ENCODE results near the gene DNM2.
"Not testable (repeated sequence)": the region's sequence is repeated elsewhere in the genome, so short reads cannot be mapped to it uniquely, and the experiment has no call there.

The DNM2 gene

GRCh38 chr19:10866495-10866894 lies 148.6 kb downstream of the DNM2 start:
- TF ChIP-seq CTCF (IDR thresholded peaks at IDR 0.05; ENCODE audit: low read depth, low read length) = no peak
- no peak for TF ChIP-seq MYC (IDR thresholded peaks at IDR 0.05; ENCODE audit: low read depth, low read length)
- no peak for TF ChIP-seq MAX (IDR thresholded peaks at IDR 0.05; ENCODE audit: low read depth, low read length)
- no peak for TF ChIP-seq POLR2A (IDR thresholded peaks at IDR 0.05; ENCODE audit: extremely low read depth, insufficient read length)
- no peak overlapping the region for H3K4me3 ChIP-seq (ENCODE audit: low read depth, low read length)
- DNase-seq (ENCODE audit: low read depth) = no peak

DNA sequence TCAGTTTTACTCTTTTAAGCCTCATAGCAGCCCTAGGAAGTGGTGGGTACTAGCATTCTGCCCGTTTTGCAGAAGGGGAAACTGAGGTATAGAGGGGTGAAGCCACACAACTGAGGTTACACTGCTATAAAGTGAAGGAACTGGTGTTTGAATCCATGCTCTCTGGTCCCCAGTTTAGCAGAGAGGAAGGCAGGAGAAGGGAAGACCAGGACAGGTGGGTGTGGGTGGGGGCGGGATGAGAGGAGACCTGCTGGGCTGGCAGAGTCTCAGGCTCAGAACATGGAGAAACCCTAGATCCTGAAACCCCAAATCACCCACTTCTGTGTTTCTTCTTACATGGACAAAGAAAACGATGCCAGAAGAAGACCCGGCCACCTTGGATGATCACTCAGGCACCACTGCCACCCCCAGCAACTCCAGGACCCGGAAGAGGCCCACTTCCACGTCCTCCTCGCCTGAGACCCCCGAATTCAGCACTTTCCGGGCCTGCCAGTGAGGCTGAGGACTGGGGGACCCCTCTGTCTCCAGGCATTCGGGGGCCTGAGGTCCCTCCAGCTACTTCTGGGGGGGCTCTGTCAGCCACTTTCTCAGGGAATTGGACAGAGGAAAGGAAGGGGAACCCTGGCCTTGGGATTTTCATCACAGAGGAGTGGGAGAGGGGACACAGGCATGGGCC lies 151.1 kb downstream of the DNM2 start:
- TF ChIP-seq CTCF (IDR thresholded peaks at IDR 0.05; ENCODE audit: low read depth, low read length) (no peak), MYC (IDR thresholded peaks at IDR 0.05; ENCODE audit: low read depth, low read length) (no peak), POLR2A (IDR thresholded peaks at IDR 0.05; ENCODE audit: extremely low read depth, insufficient read length) (no peak), MAX (IDR thresholded peaks at IDR 0.05; ENCODE audit: low read depth, low read length) (no peak)
- H3K4me3 ChIP-seq (ENCODE audit: low read depth, low read length) = no peak overlapping the region
- DNase-seq (ENCODE audit: low read depth) = no peak

- H3K4me3 ChIP-seq (ENCODE audit: low read depth, low read length); DNase-seq (ENCODE audit: low read depth): not testable (repeated sequence)
- TF ChIP-seq POLR2A (IDR thresholded peaks at IDR 0.05; ENCODE audit: extremely low read depth, insufficient read length) = peak; percentile 1
Measured at GRCh38 chr19:10869872-10870311, 152.0 kb downstream of the DNM2 start.

DNA sequence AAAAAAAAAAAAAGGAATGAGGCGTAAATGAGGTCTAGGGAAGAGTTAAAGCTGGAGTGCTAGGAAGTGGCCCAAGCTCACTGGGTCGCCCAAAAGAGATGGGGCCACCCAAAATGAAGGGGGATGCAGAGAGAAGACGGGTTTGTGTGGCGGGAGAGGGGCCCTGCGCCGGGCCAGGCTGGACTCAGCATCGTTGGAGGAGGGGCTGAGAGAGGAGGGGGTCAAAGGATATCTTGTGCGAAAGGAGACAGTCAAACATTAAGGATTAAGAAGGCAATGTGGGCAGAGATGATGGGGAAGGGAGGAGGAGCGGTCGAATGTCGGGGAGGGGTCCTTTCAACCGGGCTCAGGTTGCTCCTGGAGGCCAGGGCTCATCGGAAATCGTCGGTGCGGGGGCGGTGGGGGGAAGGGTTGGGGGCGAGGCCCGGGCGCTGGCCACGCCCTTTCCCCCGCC lies 152.6 kb downstream of the DNM2 start:
- no peak for DNase-seq (ENCODE audit: low read depth)
- H3K4me3 ChIP-seq (ENCODE audit: low read depth, low read length) = peak overlapping the region; percentile 50
- TF ChIP-seq POLR2A (IDR thresholded peaks at IDR 0.05; ENCODE audit: extremely low read depth, insufficient read length) (peak; percentile 5), MAX (IDR thresholded peaks at IDR 0.05; ENCODE audit: low read depth, low read length) (no peak)

- DNase-seq (ENCODE audit: low read depth) = peak; percentile 96
- peak; percentile 35 for TF ChIP-seq CTCF (IDR thresholded peaks at IDR 0.05; ENCODE audit: low read depth, low read length)
- TF ChIP-seq POLR2A (IDR thresholded peaks at IDR 0.05; ENCODE audit: extremely low read depth, insufficient read length) = no peak
- peak; percentile 5; the same call in 1 of the 2 replicates for TF ChIP-seq MAX (IDR thresholded peaks at IDR 0.05; ENCODE audit: low read depth, low read length)
- TF ChIP-seq MYC (IDR thresholded peaks at IDR 0.05; ENCODE audit: low read depth, low read length) = peak; percentile 24
- peak within 1 kb of the TSS; percentile 64 for H3K4me3 ChIP-seq (ENCODE audit: low read depth, low read length)
Measured at GRCh38 chr19:10870955-10871603, 153.2 kb downstream of the DNM2 start, which contains the start of gene CARM1. Gene CARM1, plus strand, starts transcription at chr19:10871553. Its CDS starts 150 bp downstream, at chr19:10871703.

GRCh38 chr19:10871711-10872545 lies 154.0 kb downstream of the DNM2 start:
- DNase-seq (ENCODE audit: low read depth) = peak; percentile 42
- peak overlapping the region; percentile 64 for H3K4me3 ChIP-seq (ENCODE audit: low read depth, low read length)
- no peak for TF ChIP-seq MYC (IDR thresholded peaks at IDR 0.05; ENCODE audit: low read depth, low read length)

GRCh38 chr19:10872546-10873107 lies 154.7 kb downstream of the DNM2 start:
- H3K4me3 ChIP-seq (ENCODE audit: low read depth, low read length) = peak overlapping the region; percentile 64
- DNase-seq (ENCODE audit: low read depth) = no peak
- TF ChIP-seq MYC (IDR thresholded peaks at IDR 0.05; ENCODE audit: low read depth, low read length) = no peak
- TF ChIP-seq CTCF (IDR thresholded peaks at IDR 0.05; ENCODE audit: low read depth, low read length) = no peak
